A549 (cell line): ENCODE data around the gene AP5B1. TPM values are rescaled to one million over a fixed set of nuclear protein-coding genes. Genes with fewer than 3 reads are reported as not detected.

ENCODE experiments used
- ATAC-seq, 2 experiments: fragments of 200-7000 bp in 1 of 2; fragments of >200 bp in 1 of 2; cut with Nextera tagmentation in 1 of 2; cut with Tn5 transposase in 1 of 2; 3 replicates each; pipeline versions ENCODE4 v1.8.0 to v1.9.1; 2018 to 2020; ENCODE audit warnings: mild to moderate bottlenecking in 1 of 2, moderate library complexity in 1 of 2
- CTCF ChIA-PET: fragments of 300-600 bp; sonication (Branson Sonifier 250); formaldehyde crosslinking; extraction: SDS; loops from one replicate; lab custom pipeline; 2021; ENCODE audit warnings: antibody characterized with exemption, inconsistent platforms; lab: Yijun Ruan, JAX
- POLR2A ChIA-PET: fragments of 350-600 bp; formaldehyde crosslinking; extraction: SDS; loops from one replicate; lab custom pipeline; 2021; ENCODE audit warnings: antibody characterized with exemption, inconsistent platforms; lab: Yijun Ruan, JAX
- DNase-seq, 2 experiments: peaks; one replicate each; pipeline versions ENCODE4 v3.0.0 to v3.0.0-alpha.2; 2011 to 2016; ENCODE audit warnings: low read depth in 1 of 2, low spot score in 1 of 2
- FAIRE-seq: peaks from 2 replicates; lab custom pipeline; 2011; peaks lifted over from hg19 to GRCh38; lab: Jason Lieb, UNC
- H3K27ac ChIP-seq, 2 experiments: fragments of >200 bp; sonication (Bioruptor Twin); formaldehyde crosslinking; 3 replicates each; pipeline ENCODE4 v1.5.1; 2016 to 2017
- H3K4me1 ChIP-seq: fragments of >200 bp; sonication (Bioruptor Twin); formaldehyde crosslinking; 3 replicates; pipeline ENCODE4 v1.6.1; 2016
- H3K4me2 ChIP-seq: fragments of >200 bp; sonication (Bioruptor Twin); formaldehyde crosslinking; 3 replicates; pipeline ENCODE4 v1.6.1; 2016
- H3K4me3 ChIP-seq: fragments of >200 bp; sonication (Bioruptor Twin); formaldehyde crosslinking; 3 replicates; pipeline ENCODE4 v1.5.1; 2016
- H3K9me3 ChIP-seq: fragments of >200 bp; sonication (Bioruptor Twin); formaldehyde crosslinking; 3 replicates; pipeline ENCODE4 v1.6.1; 2016
- CEBPB ChIP-seq, 2 experiments: fragments of >200 bp in 1 of 2; sonication (Bioruptor Twin) in 1 of 2; formaldehyde crosslinking in 1 of 2; IDR thresholded peaks; 2 replicates each; pipeline ENCODE4 v1.6.1; 2012 to 2016
- EHF ChIP-seq: fragments of 250-450 bp; sonication (Bioruptor Pico); IDR thresholded peaks from 2 replicates; pipeline ENCODE4 v1.5.0; 2020; ENCODE audit warnings: mild to moderate bottlenecking
- EHMT2 ChIP-seq: fragments of 200-600 bp; sonication (generic); IDR thresholded peaks from 2 replicates; pipeline ENCODE4 v1.6.1; 2016; ENCODE audit warnings: antibody characterized with exemption, low read depth, mild to moderate bottlenecking, moderate library complexity
- ELK1 ChIP-seq: fragments of 150-350 bp; IDR thresholded peaks from 2 replicates; pipeline ENCODE4 v1.6.1; 2014; ENCODE audit warnings: low read depth, mild to moderate bottlenecking, low read length
- ESRRA ChIP-seq: fragments of 150-350 bp; IDR thresholded peaks from 2 replicates; pipeline ENCODE4 v1.6.1; 2014; ENCODE audit warnings: mild to moderate bottlenecking, low read length, borderline replicate concordance
- FOSL2 ChIP-seq, 2 experiments: fragments of 450-650 bp in 1 of 2; fragments of >200 bp in 1 of 2; sonication (Bioruptor Twin) in 1 of 2; formaldehyde crosslinking; IDR thresholded peaks; 2 replicates each; pipeline versions ENCODE4 v1.5.0 to v1.6.1; 2016 to 2020; ENCODE audit warnings: mild to moderate bottlenecking in 1 of 2, moderate library complexity in 1 of 2
- GATA3 ChIP-seq: IDR thresholded peaks from 2 replicates; pipeline ENCODE4 v1.6.1; 2012; ENCODE audit warnings: borderline replicate concordance
- HDAC2 ChIP-seq: fragments of 200-600 bp; sonication (generic); IDR thresholded peaks from 2 replicates; pipeline ENCODE4 v1.6.1; 2016
- HES2 ChIP-seq: fragments of >200 bp; sonication (Bioruptor Twin); formaldehyde crosslinking; IDR thresholded peaks from 2 replicates; pipeline ENCODE4 v1.6.1; 2016
- HOXA7 ChIP-seq: fragments of 250-450 bp; sonication (Bioruptor Pico); IDR thresholded peaks from 2 replicates; pipeline ENCODE4 v1.5.0; 2020; ENCODE audit warnings: mild to moderate bottlenecking, moderate library complexity
- KDM1A ChIP-seq: fragments of 200-600 bp; sonication (generic); IDR thresholded peaks from 2 replicates; pipeline ENCODE4 v1.6.1; 2016; ENCODE audit warnings: low read depth, mild to moderate bottlenecking
- POLR2A ChIP-seq: IDR thresholded peaks from 2 replicates; pipeline ENCODE4 v1.6.1; 2012; ENCODE audit warnings: mild to moderate bottlenecking, low read length
- POLR2AphosphoS2 ChIP-seq: conservative IDR thresholded peaks from 2 replicates; pipeline ENCODE4 v1.6.1; 2012; ENCODE audit warnings: low read length, improper control_type of control experiment, inconsistent platforms
- RARB ChIP-seq: fragments of 250-450 bp; sonication (Bioruptor Pico); IDR thresholded peaks from 2 replicates; pipeline ENCODE4 v1.8.0; 2021; ENCODE audit warnings: mild to moderate bottlenecking, moderate library complexity
- RFX5 ChIP-seq: fragments of 450-650 bp; IDR thresholded peaks from 2 replicates; pipeline ENCODE4 v1.7.1; 2014; ENCODE audit warnings: antibody characterized with exemption, mild to moderate bottlenecking, moderate library complexity
- SMC3 ChIP-seq: fragments of >200 bp; sonication (Bioruptor Twin); formaldehyde crosslinking; IDR thresholded peaks from 3 replicates; pipeline ENCODE4 v1.6.1; 2018; ENCODE audit warnings: inconsistent platforms
- SREBF2 ChIP-seq: fragments of 450-650 bp; IDR thresholded peaks from 2 replicates; pipeline ENCODE4 v1.6.1; 2014; ENCODE audit warnings: mild to moderate bottlenecking, moderate library complexity
- TFCP2L1 ChIP-seq: fragments of 250-450 bp; sonication (Bioruptor Pico); IDR thresholded peaks from 2 replicates; pipeline ENCODE4 v1.5.0; 2021; ENCODE audit warnings: mild to moderate bottlenecking
- ZSCAN20 ChIP-seq: fragments of 250-450 bp; sonication (Bioruptor Pico); IDR thresholded peaks from 2 replicates; pipeline ENCODE4 v1.8.0; 2022; ENCODE audit warnings: mild to moderate bottlenecking, moderate library complexity
- WGBS: methylation state at CpG from one replicate; pipeline ENCODE4 v1.1.6; 2017; ENCODE audit errors: missing lambda C conversion rate; 5-methylcytosine and 5-hydroxymethylcytosine counted together
- polyA plus RNA-seq, 4 experiments: library from polyadenylated mRNA; depleted of rRNA in 3 of 4; stranded (reverse); fragments of >200 nt; fragmentation: RNase III in 1 of 4; extraction: RNeasy Plus Mini Kit Qiagen cat#74134 plus additional on column Dnase treatment in 1 of 4; gene quantifications; 2 replicates in 3 of 4; 3 replicates in 1 of 4; pipeline ENCODE4 v1.2.3, GENCODE V29; 2011 to 2017
- TF ChIP-seq, protein P1 (sequence below): fragments of 250-450 bp; sonication (Bioruptor Pico); IDR thresholded peaks from 2 replicates; pipeline ENCODE4 v1.5.0; 2021; ENCODE audit warnings: mild to moderate bottlenecking, moderate library complexity, borderline replicate concordance
- TF ChIP-seq, protein P2 (sequence below): fragments of >200 bp; sonication (Bioruptor Twin); formaldehyde crosslinking; IDR thresholded peaks from 3 replicates; pipeline ENCODE4 v1.6.1; 2016
- TF ChIP-seq, protein P3 (sequence below): IDR thresholded peaks from 2 replicates; pipeline ENCODE4 v1.6.1; 2012

AP5B1 gene
- polyA plus RNA-seq, 2 of the 4 experiments (the other 2 are of a cell fraction) = 5.2 to 10.2 TPM

DNA sequence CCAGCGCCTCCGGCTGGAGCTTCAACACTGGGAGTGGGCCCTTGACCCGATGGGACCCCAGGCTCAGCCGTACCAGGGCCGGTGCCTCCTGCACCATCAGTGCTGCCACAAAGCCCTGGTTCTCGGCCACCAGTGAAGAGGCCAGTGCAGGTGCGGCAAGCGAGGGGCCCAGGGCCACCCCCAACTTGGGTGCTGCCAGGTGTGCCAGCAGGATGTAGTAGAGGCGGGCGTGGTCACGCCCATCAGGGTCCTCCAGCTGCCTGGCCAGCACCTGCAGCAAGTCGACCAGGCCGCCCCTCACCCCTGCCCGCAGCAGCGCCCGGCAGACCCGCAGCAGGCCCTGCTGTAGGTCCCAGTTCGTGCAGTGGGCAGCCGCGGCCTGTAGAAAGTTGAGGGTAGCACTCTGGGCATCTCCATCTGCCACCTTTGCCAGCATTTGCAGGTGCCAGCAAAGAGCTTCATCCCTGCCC, 2.3 kb downstream of the AP5B1 start (continued):
- TF ChIP-seq, protein P1, sequence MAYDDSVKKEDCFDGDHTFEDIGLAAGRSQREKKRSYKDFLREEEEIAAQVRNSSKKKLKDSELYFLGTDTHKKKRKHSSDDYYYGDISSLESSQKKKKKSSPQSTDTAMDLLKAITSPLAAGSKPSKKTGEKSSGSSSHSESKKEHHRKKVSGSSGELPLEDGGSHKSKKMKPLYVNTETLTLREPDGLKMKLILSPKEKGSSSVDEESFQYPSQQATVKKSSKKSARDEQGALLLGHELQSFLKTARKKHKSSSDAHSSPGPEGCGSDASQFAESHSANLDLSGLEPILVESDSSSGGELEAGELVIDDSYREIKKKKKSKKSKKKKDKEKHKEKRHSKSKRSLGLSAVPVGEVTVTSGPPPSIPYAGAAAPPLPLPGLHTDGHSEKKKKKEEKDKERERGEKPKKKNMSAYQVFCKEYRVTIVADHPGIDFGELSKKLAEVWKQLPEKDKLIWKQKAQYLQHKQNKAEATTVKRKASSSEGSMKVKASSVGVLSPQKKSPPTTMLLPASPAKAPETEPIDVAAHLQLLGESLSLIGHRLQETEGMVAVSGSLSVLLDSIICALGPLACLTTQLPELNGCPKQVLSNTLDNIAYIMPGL (CRISPR knock-in tag) = no peak
- TF ChIP-seq POLR2A (no peak), KDM1A (no peak), RARB (CRISPR knock-in tag) (no peak), EHMT2 (no peak)

- CTCF ChIA-PET = interaction anchor here (0.6 to 6.6 kb wide), 15 partner anchors 11 to 153 kb away, joined by 3 to 173 read pairs (median 4); partner anchors contain the start of genes FIBP, KAT5 and MUS81
- TF ChIP-seq, protein P2, sequence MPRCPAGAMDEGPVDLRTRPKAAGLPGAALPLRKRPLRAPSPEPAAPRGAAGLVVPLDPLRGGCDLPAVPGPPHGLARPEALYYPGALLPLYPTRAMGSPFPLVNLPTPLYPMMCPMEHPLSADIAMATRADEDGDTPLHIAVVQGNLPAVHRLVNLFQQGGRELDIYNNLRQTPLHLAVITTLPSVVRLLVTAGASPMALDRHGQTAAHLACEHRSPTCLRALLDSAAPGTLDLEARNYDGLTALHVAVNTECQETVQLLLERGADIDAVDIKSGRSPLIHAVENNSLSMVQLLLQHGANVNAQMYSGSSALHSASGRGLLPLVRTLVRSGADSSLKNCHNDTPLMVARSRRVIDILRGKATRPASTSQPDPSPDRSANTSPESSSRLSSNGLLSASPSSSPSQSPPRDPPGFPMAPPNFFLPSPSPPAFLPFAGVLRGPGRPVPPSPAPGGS = no peak
- TF ChIP-seq RFX5 = no peak
- TF ChIP-seq EHF (CRISPR knock-in tag) = no peak
- TF ChIP-seq KDM1A = no peak
- TF ChIP-seq SREBF2 = no peak
- no peak for TF ChIP-seq HES2
- no peak for TF ChIP-seq GATA3
- TF ChIP-seq HDAC2 = no peak
- TF ChIP-seq ZSCAN20 (CRISPR knock-in tag) = no peak
- TF ChIP-seq, protein P3, sequence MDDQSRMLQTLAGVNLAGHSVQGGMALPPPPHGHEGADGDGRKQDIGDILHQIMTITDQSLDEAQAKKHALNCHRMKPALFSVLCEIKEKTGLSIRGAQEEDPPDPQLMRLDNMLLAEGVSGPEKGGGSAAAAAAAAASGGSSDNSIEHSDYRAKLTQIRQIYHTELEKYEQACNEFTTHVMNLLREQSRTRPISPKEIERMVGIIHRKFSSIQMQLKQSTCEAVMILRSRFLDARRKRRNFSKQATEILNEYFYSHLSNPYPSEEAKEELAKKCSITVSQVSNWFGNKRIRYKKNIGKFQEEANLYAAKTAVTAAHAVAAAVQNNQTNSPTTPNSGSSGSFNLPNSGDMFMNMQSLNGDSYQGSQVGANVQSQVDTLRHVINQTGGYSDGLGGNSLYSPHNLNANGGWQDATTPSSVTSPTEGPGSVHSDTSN = no peak
- no peak for TF ChIP-seq SMC3
- TF ChIP-seq POLR2AphosphoS2 = no peak
- TF ChIP-seq CEBPB (IDR thresholded peaks at IDR 0.05) = no peak
- TF ChIP-seq ELK1 = no peak
- no peak for TF ChIP-seq FOSL2 (IDR thresholded peaks at IDR 0.05)
- TF ChIP-seq FOSL2 (CRISPR knock-in tag; IDR thresholded peaks at IDR 0.05) = no peak
- TF ChIP-seq ESRRA = no peak
- TF ChIP-seq TFCP2L1 (CRISPR knock-in tag) = no peak
- TF ChIP-seq HOXA7 (CRISPR knock-in tag) = no peak
- DNase-seq = no peak
- no peak overlapping the region for H3K4me2 ChIP-seq
- H3K9me3 ChIP-seq = no peaks in the 10 kb centered on the region
- no peak for ATAC-seq
- no peak overlapping the region for H3K4me3 ChIP-seq
- no peak overlapping the region for H3K27ac ChIP-seq
- POLR2A ChIA-PET = no interaction called here
- FAIRE-seq = no peak
- 94% methylated on average over 23 of the region's 23 CpGs for WGBS
- peaks cover 11% of the 10 kb centered on the region for H3K4me1 ChIP-seq
These were observed 2.9 kb downstream of the AP5B1 start for GRCh38 chr11:65777821-65778361.
